Stimulated activated CD4-positive, alpha-beta T cell treated with anti-CD3 and anti-CD28 coated beads, Interleukin-2, amount 100 ng/mL, for 24 hours (primary cell): ENCODE results near the gene ARL15.

ENCODE experiments used
- DNase-seq, 2 donors: peaks; one replicate each; pipeline ENCODE4 v3.0.0-alpha.2; 2020

ARL15 gene

GRCh38 chr5:54313311-54314270 is 3.2 kb upstream of the ARL15 start:
- DNase-seq: no peak

DNA sequence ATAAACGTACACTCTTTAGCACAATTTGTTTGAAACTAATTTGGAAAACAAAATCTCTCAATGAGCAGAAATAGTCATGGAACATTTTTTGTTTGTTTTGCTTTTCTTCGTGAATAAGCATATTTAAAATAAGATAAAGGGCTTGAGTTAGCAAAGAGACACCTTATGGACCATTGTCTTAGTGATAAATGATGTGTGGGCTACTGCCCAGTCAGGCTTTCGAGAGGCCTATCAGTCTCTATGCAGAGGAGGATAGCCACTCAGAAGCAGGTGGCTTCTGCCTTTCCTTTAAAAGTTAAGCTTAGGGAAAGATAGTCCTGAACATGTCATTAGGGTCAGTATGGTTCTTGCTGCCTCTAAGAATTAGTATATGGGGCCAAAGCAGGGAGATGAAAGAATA is 2.1 kb upstream of the ARL15 start:
- no peak for DNase-seq

GRCh38 chr5:54311176-54311677 is 854 bp upstream of the ARL15 start:
- no peak for DNase-seq

DNA sequence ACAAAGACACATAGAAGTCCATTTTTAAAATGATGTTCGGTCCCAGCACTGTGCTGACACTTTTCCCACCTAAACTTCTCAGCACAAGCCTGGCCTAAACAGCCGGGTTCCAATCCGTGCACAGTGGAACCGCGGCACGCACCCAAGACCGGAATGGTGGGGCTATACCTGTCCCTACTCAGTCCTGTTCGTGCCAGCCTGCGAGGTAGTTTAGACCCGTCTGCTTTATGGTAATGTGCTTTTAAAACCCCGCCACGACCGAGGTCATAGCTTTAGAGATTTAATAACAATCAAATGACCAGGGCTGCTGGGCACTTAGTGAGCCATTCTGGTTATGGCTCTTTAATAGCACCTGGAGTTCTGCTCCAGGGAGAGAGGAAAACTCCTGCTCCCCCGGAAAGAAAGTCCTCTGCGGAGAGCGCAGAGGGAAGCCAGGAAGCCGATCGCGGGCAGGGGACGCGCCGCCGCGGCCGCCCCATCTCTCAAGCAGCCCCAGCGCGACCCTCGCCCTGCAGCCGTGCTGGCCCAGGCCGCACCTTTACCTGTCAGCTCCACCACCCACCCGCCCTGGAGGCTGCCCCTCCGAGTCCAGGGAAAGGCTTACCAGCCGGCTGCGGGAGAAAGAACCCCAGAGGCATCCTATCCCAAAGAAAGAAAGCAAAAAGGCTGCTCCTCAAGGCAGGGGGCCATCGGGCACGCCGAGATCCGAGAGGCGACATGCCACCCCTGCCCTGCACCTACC is 511 bp downstream of the ARL15 start:
- peak; percentile 30 to 40 for DNase-seq

DNA sequence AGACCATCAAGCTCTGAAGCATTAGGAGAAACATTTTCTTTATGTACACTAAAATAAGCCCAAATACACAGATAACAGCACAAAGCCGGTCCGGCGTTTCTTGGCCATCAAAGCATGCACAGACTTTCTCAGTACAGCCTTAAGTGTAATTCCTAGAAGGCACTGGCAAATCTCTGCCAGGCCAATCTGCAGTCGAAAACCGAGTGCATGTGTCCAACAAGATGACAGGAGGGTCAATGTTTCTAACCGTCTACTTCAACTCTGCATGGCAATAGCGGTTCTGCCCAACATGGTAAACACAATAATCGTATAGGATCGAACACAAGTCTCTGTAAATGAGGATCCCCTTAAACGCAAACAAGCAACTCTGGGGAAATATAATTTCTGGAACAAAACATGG is 1.1 kb downstream of the ARL15 start:
- DNase-seq: peak in 1 of 2 donors; percentile 17

- no peak for DNase-seq
Measured at GRCh38 chr5:54307583-54307982, 2.8 kb downstream of the ARL15 start.

DNA sequence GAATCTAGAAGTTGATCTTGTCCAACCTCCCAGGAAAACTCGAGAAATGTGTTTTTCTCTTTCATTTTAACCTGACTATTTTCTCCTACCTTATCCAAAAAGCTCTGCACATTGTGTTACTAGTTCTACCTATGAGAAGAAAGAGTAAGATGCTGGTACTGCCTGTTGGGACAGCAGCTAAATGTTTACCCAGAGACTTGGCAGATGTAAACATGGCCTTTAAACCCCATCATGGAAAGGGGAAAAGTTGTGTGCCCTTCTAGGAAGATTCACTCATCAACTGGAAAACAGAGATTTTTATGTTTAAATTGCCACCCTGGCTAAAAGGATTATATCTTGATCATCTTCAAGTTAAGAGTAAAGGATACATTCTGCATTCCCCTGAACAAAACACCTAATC is 3.5 kb downstream of the ARL15 start:
- DNase-seq: no peak

DNA sequence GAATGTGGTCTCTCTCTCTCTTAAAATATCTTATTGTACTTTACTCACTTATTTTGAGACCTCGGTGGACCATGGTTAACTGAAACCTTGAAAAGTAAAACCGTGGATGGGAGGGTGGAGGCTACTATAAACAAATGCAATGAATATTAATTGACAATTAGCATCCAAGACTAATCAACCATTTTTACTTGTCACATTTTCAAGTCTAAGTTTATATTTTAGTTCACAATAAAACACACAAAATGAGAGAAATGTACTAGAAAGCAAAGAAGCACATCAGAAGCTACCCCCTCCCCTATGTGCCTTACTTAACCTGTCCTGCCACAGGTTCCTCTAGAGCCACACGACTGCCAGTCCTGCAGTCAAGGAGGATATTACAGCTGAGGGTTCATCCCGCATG is 4.6 kb downstream of the ARL15 start:
- no peak for DNase-seq

GRCh38 chr5:54304040-54304439 is 6.3 kb downstream of the ARL15 start:
- no peak for DNase-seq

- no peak for DNase-seq
Measured at GRCh38 chr5:54302267-54302687, 8.1 kb downstream of the ARL15 start.

- no peak for DNase-seq
Measured at GRCh38 chr5:54301849-54302248, 8.5 kb downstream of the ARL15 start.

GRCh38 chr5:54301220-54301619 is 9.2 kb downstream of the ARL15 start:
- DNase-seq: no peak

DNA sequence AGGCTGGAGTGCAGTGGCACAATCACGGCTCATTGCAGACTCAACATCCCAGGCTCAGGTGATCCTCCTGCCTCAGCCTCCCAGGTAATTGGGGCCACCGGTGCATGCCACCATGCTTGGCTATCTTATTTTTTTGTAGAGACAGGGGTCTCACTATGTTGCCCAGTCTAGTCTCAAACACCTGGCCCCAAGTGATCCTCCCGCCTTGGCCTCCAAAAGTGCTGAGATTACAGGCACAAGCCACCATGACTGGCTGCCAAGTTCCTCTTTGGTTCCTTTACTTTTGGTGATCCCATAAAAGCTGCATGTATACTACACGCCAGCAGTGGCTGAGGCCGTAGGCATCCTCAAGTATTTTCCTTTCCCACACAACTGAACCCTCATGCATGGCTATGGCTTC is 11.4 kb downstream of the ARL15 start:
- DNase-seq: no peak

DNA sequence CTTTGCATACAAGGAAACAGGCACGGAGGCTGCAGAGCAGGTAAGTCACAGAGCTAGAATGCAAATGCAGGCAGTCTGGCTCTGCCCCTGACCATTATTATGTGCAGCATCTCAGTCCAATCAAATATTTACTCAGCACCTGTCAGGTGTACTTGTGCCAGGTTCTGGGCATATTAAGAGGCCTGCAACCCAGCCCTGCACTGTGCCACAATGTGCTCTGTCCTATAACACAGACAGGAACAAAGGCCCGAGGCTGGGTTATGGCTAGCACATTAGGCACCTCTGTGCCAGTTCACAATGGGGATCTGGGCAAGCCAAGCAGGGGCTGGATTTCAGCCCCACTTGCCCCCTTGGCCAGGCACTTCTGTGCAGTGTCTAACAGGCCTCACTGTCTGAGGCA is 14.0 kb downstream of the ARL15 start:
- DNase-seq: no peak

DNA sequence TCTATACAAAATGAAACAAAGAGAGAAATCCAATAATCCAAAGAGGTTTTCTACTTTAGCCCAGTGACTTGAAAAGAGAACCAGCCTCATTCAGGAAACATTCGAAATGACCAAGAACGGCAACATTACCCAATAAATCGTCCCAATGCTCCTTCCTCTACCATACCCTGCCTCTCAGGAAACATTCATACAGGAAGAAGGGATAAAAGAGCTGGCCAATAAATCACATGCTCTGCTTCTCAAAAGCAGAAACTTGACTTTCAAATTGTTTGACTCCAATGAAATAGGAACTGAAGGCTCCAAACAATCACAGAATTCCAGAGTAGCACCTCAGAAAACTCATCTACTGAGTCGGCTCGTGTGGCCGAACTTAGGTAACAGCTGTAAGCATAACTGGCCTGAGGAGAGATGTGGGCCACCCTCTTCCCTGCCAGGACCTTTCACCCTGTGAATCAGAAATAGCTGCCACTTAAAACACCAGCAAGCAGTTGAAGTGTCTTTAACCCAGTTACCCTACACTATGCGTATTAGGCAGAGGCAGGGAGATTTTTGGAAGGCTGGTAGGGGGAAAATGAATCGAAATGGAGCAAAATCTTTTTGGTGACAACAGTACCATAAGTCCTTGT is 14.6 kb downstream of the ARL15 start:
- DNase-seq: no peak

DNA sequence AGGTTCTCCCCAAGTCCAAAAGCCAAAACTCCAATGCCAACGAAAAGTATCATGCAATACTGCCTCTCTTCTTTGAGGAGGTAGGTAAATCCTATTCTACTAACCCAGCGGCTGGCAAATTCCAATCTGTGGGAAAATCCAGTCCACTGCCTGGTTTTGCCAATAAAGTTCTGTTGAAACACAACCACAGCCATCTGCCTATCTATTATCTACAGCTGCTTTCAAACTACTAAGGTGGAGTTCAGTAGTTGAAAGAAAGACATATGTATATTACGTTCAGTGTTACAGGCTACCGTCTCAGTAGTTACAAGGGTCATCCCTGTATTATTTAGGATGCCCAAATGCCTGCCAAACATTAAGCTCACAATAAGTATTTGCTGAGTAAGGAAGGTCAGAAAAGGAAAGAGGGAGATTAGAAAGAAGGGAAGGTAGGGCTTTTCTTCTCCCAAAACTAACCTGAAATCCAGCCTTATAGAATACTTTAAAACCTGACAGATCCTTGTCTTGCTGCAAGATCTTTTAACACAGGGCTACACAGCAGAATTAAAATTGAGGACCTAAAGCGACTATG is 16.2 kb downstream of the ARL15 start:
- no peak for DNase-seq

DNA sequence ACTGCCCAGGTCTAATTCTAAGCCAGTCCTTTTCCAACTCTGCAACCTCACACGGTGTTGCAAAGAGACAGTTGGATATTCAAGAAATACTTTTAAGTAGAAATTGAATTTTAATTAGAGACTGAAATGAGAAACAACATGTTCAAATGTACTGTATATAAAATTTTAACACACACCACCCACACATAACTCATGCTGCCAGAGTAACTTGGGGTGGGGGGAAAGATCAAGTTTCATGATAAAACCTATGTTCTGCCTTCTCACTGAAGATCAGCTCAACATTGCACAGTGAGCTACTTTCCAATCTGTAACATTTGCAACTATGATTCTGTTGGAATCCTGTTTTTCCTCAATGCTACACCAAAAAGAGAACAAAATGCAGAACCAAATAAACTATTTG is 17.5 kb downstream of the ARL15 start:
- DNase-seq: no peak

DNA sequence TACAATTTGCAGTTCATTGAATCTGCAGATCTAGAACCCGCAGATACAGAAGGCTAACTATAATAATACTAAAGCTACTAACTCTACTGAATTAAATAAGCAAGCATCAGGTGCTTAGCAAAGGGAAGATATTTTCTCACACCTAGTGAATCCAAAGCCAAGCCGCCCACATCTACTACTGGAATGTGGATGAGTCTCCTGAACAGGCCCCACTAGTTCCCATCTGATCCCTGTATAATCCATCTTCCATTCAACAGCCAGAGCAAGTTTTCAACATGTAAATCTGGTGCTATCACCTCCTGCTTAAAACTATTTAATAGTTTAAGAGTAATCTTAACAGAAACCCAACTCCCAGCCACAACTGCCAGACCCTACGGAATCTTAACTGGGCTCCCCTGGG is 18.9 kb downstream of the ARL15 start:
- DNase-seq: no peak

GRCh38 chr5:54289769-54290168 is 20.6 kb downstream of the ARL15 start:
- DNase-seq: no peak

GRCh38 chr5:54288568-54289217 is 21.7 kb downstream of the ARL15 start:
- no peak for DNase-seq

GRCh38 chr5:54285686-54286085 is 24.7 kb downstream of the ARL15 start:
- DNase-seq: no peak

GRCh38 chr5:54284586-54284985 is 25.8 kb downstream of the ARL15 start:
- DNase-seq: no peak

- no peak for DNase-seq
Measured at GRCh38 chr5:54282876-54283275, 27.5 kb downstream of the ARL15 start.
